ENCODE results near the gene DHRS2.

GRCh38 chr14:23621204-23621931 lies 14.8 kb upstream of the DHRS2 start:
- TF ChIP-seq CTCF (IDR thresholded peaks at IDR 0.05) (no peak), ZFX (IDR thresholded peaks at IDR 0.05; ENCODE audit: borderline replicate concordance) (no peak)

Measured in 22Rv1 (cell line).